Transverse colon (tissue), 3 donors: ENCODE data around the gene C16orf96.

Experiments
- CTCF ChIP-seq, 5 experiments: fragments of 200-600 bp in 3 of 5; fragments of 450-650 bp in 2 of 5; sonication (generic) in 3 of 5; IDR thresholded peaks; 1 replicate in 2 of 5; 2 replicates in 3 of 5; pipeline ENCODE4 v1.5.1; 2016 to 2017; ENCODE audit warnings: antibody characterized with exemption in 5 of 5, inconsistent platforms in 3 of 5, mild to moderate bottlenecking in 2 of 5, moderate library complexity in 1 of 5
- EP300 ChIP-seq: sonication (generic); formaldehyde crosslinking; IDR thresholded peaks from one replicate; pipeline ENCODE4 v1.6.1; 2017; ENCODE audit warnings: antibody characterized with exemption, low read depth
- POLR2A ChIP-seq: fragments of 450-650 bp; IDR thresholded peaks from one replicate; pipeline ENCODE4 v1.6.1; 2016; ENCODE audit warnings: antibody characterized with exemption, mild to moderate bottlenecking, moderate library complexity

GRCh38 chr16:4510747-4511426 is 45.3 kb upstream of the C16orf96 start:
- TF ChIP-seq CTCF (IDR thresholded peaks at IDR 0.05) (no peak), POLR2A (no peak), EP300 (no peak)
